Retinal pigment epithelial cell (primary cell): ENCODE data around the gene SLCO2A1.

Experiments used
- DNase-seq: peaks from one replicate; pipeline ENCODE4 v3.0.0-alpha.2; 2010; ENCODE audit warnings: low read depth
- H3K4me3 ChIP-seq: 2 replicates; pipeline ENCODE4 v1.5.1; 2011; ENCODE audit warnings: mild to moderate bottlenecking, low read length, control low read depth, moderate library complexity
- TF ChIP-seq, protein P1 (sequence below): conservative IDR thresholded peaks from 2 replicates; pipeline ENCODE4 v1.5.1; 2011; ENCODE audit warnings: low read depth, low read length, control low read depth, inconsistent platforms

Gene SLCO2A1

DNA sequence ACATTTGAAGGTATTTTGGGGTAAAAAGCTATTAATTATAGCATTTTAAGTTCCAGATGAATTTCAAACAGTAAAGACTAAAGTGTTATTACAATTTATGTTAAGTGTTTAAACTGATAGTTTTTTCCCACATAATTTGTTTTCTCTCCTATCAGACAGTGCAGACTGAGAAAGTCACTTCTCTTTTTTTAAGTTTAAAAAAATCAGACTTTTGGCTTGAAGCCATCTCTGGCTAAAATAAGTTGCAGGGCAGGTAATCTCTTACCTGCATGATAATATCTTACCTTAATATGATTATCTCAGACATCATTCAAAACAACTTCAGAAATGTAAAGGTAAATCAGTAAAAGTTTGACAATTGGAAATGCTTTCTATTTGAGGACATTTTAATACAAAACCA, 112.6 kb downstream of the SLCO2A1 start:
- TF ChIP-seq, protein P1, sequence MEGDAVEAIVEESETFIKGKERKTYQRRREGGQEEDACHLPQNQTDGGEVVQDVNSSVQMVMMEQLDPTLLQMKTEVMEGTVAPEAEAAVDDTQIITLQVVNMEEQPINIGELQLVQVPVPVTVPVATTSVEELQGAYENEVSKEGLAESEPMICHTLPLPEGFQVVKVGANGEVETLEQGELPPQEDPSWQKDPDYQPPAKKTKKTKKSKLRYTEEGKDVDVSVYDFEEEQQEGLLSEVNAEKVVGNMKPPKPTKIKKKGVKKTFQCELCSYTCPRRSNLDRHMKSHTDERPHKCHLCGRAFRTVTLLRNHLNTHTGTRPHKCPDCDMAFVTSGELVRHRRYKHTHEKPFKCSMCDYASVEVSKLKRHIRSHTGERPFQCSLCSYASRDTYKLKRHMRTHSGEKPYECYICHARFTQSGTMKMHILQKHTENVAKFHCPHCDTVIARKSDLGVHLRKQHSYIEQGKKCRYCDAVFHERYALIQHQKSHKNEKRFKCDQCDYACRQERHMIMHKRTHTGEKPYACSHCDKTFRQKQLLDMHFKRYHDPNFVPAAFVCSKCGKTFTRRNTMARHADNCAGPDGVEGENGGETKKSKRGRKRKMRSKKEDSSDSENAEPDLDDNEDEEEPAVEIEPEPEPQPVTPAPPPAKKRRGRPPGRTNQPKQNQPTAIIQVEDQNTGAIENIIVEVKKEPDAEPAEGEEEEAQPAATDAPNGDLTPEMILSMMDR, result no peak
- no peak for DNase-seq

GRCh38 chr3:133915685-133916658, 113.8 kb downstream of the SLCO2A1 start:
- DNase-seq, result no peak
- TF ChIP-seq, protein P1, result no peak
- H3K4me3 ChIP-seq, result no peak overlapping the region

More for the DNA sequence above, 112.6 kb downstream of the SLCO2A1 start:
- no peak overlapping the region for H3K4me3 ChIP-seq

DNA sequence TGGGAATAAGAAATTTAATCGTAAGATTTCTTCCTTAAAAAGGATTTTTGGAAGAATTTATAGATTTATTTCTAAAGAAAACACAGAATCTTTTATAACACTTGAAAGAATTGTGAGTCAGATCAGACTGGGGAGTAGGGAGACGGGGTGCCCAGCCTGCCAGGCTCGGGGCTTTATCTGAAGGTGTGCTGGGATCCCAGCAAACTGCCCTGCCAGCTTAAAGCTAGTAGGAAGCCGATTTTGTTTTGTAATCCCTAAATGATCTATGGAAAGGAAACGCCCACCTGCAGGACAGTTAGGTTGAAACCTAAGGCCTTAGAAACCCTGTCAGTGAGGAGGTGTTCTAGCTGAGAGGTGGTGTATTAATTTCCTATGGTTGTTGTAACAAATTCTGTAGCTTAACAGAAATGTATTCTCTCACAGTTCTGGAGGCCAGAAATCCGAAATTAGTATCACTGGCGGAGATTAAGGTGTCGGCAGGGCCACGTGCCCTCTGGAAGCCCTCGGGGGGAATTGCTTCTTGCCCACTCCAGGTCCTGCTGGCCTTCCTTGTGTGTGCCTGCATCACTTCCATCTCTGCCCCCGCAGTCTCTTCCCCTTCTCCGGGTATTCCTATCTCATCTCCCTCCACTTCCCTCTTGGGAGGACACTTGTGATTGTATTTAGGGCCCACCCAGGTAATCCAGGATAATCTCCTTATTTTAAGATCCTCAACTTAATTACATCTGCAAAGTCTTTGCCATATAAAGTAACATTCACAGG, 114.7 kb downstream of the SLCO2A1 start:
- no peak overlapping the region for H3K4me3 ChIP-seq
- no peak for DNase-seq
- TF ChIP-seq, protein P1, result no peak

GRCh38 chr3:133910422-133910821, 119.3 kb downstream of the SLCO2A1 start:
- TF ChIP-seq, protein P1, result peak; percentile 48
- no peak overlapping the region for H3K4me3 ChIP-seq
- no peak for DNase-seq

GRCh38 chr3:133905376-133905775, 124.3 kb downstream of the SLCO2A1 start:
- H3K4me3 ChIP-seq, result no peak overlapping the region
- TF ChIP-seq, protein P1, result no peak
- DNase-seq, result no peak

- TF ChIP-seq, protein P1, result no peak
- no peak for DNase-seq
Measured at GRCh38 chr3:133901847-133902246, 127.9 kb downstream of the SLCO2A1 start.

More at GRCh38 chr3:133901847-133902246, 127.9 kb downstream of the SLCO2A1 start:
- H3K4me3 ChIP-seq, result no peak overlapping the region
